Gastroesophageal sphincter (tissue), 3 donors: ENCODE results near the gene LAMTOR5.

ENCODE experiments used
- CTCF ChIP-seq, 4 experiments: fragments of 200-600 bp in 2 of 4; fragments of 450-650 bp in 2 of 4; sonication (generic) in 1 of 4; IDR thresholded peaks; one replicate each; pipeline ENCODE4 v1.5.1; 2017 to 2019; ENCODE audit warnings: antibody characterized with exemption in 4 of 4, mild to moderate bottlenecking in 2 of 4, moderate library complexity in 2 of 4
- POLR2A ChIP-seq, 2 donors: fragments of 450-650 bp; IDR thresholded peaks; one replicate each; pipeline ENCODE4 v1.6.1; 2017; ENCODE audit warnings: antibody characterized with exemption in 2 of 2, mild to moderate bottlenecking in 2 of 2, moderate library complexity in 1 of 2
- POLR2AphosphoS5 ChIP-seq: sonication (generic); formaldehyde crosslinking; IDR thresholded peaks from one replicate; pipeline ENCODE4 v1.6.1; 2017; ENCODE audit warnings: antibody characterized with exemption

GRCh38 chr1:110428946-110429345 is 21.5 kb upstream of the LAMTOR5 start:
- TF ChIP-seq CTCF (IDR thresholded peaks at IDR 0.05) (no peak), POLR2A (IDR thresholded peaks at IDR 0.05) (no peak), POLR2AphosphoS5 (no peak)
